Heart left ventricle (tissue), 16 donors: ENCODE measurements around the gene SH3PXD2A. TPM values are rescaled to one million over a fixed set of nuclear protein-coding genes. Genes with fewer than 3 reads are reported as not detected.

Experiments
- ATAC-seq, 4 donors: fragments of 200-7000 bp; cut with Tn5 transposase; one replicate each; pipeline ENCODE4 v1.9.1; 2020 to 2022; ENCODE audit warnings: moderate library complexity in 4 of 4, mild to moderate bottlenecking in 3 of 4, moderate number of reproducible peaks in 1 of 4
- DNase-seq, 5 donors: peaks; one replicate each; pipeline ENCODE4 v3.0.0-alpha.2; 2020
- H3K27ac ChIP-seq, 12 donors: fragments of 200-600 bp; sonication (generic) in 4 of 12; one replicate each; pipeline versions ENCODE4 v1.5.0 to v1.8.0; 2016 to 2022; ENCODE audit warnings: mild to moderate bottlenecking in 2 of 12
- H3K27me3 ChIP-seq, 9 donors: fragments of 200-600 bp; sonication (generic) in 2 of 9; one replicate each; pipeline versions ENCODE4 v1.5.1 to v1.8.0; 2016 to 2022; ENCODE audit warnings: mild to moderate bottlenecking in 3 of 9
- H3K36me3 ChIP-seq, 9 donors: fragments of 200-600 bp; sonication (generic) in 2 of 9; one replicate each; pipeline versions ENCODE4 v1.5.0 to v1.8.0; 2018 to 2022; ENCODE audit warnings: mild to moderate bottlenecking in 2 of 9
- H3K4me1 ChIP-seq, 12 donors: fragments of 200-600 bp; sonication (generic) in 4 of 12; one replicate each; pipeline versions ENCODE4 v1.5.0 to v1.8.0; 2016 to 2022; ENCODE audit warnings: mild to moderate bottlenecking in 3 of 12
- H3K4me3 ChIP-seq, 12 donors: fragments of 200-600 bp; sonication (generic) in 4 of 12; one replicate each; pipeline versions ENCODE4 v1.5.0 to v1.8.0; 2017 to 2022; ENCODE audit warnings: mild to moderate bottlenecking in 9 of 12, moderate library complexity in 4 of 12
- H3K9me3 ChIP-seq, 12 donors: fragments of 200-600 bp; sonication (generic) in 4 of 12; one replicate each; pipeline versions ENCODE4 v1.5.0 to v1.8.0; 2016 to 2022; ENCODE audit warnings: mild to moderate bottlenecking in 1 of 12
- CTCF ChIP-seq, 12 donors: fragments of 200-600 bp; sonication (generic) in 4 of 12; IDR thresholded peaks; one replicate each; pipeline versions ENCODE4 v1.5.0 to v1.8.0; 2018 to 2022; ENCODE audit warnings: antibody characterized with exemption in 12 of 12, mild to moderate bottlenecking in 5 of 12
- POLR2A ChIP-seq, 2 donors: fragments of 450-650 bp; IDR thresholded peaks; one replicate each; pipeline ENCODE4 v1.6.1; 2017; ENCODE audit warnings: antibody characterized with exemption in 2 of 2, mild to moderate bottlenecking in 2 of 2, moderate library complexity in 2 of 2
- WGBS, 4 donors: extraction: QIAGEN DNeasy Blood & Tissue Kit in 2 of 4; methylation state at CpG; one replicate each; pipeline versions ENCODE4 v1.1.5 to v1.1.7; 2013 to 2018; 5-methylcytosine and 5-hydroxymethylcytosine counted together
- intact Hi-C, 10 donors: fragments of 100-400 bp; cut with DNase I; formaldehyde crosslinking; loops; one replicate each; pipeline versions ENCODE4 v1.11.1 to v1.14.2; 2022
- polyA plus RNA-seq, 2 donors: library from polyadenylated mRNA; stranded (reverse); fragments of 200-250 nt; gene quantifications; one replicate each; pipeline ENCODE4 v1.2.3, GENCODE V29; 2013
- total RNA-seq, 9 donors: library from RNA; depleted of rRNA in 2 of 9; stranded (reverse); fragments of >200 nt in 2 of 9; fragmentation: NEBNext Ultra II Directional in 3 of 9; extraction: Animal tissue kit (Norgen Biotek cat#: 25700) in 3 of 9; gene quantifications; one replicate each; pipeline versions ENCODE4 v1.1.0 to v1.2.4, GENCODE V29; 2016 to 2023
- donor health status: ischemic (EF 13 %, LVEDD 7.1; RV severe dilation, severe dysfunction).
- donor health status: healthy with polysubstance abuse.
- donor health status: DM: no; HTN: yes; CAD: no.
- donor health status: DM: no; HTN: no; CAD: no.
- donor health status: ischemic (EF 25% LVEDD 6.9; RV normal size, moderate dysfunction).
- donor health status: ischemic (EF 25% LVEDD 5.7; RV mildly dilated, moderate dysfunction).
- donor health status: healthy.
- donor health status: DM: yes; HTN: yes; CAD: no.
- donor health status: ischemic (EF 35%, LVEDD 5.7; RV mildly dilated, moderate dysfunction).
- donor health status: nonischemic (EF 11% LVEDD 7.7; RV severe dilation, severe dysfunction).
- donor health status: DM: yes; HTN: yes; CAD: no.
- donor health status: PGD.
- donor health status: ischemic (EF 29% LVEDD 5.4; RV normal size, mild dysfunction).
- donor health status: nonischemic (EF 23%, LVEDD 6.1; RV moderate dilation, normal function).

Gene SH3PXD2A
- total and polyA plus RNA-seq, 11 donors = 11.8 to 43.4 (median 31.1) TPM

GRCh38 chr10:103681617-103682399, 173.6 kb downstream of the SH3PXD2A start:
- H3K27me3 ChIP-seq = no peaks in the 10 kb centered on the region
- WGBS, 4 donors = 90 to 94% (median 92%) methylated on average over 24 to 29 of the region's 29 CpGs

GRCh38 chr10:103680869-103681236, 174.5 kb downstream of the SH3PXD2A start:
- no peaks in the 10 kb centered on the region for H3K36me3 ChIP-seq
- H3K27ac ChIP-seq = no peak overlapping the region
- H3K4me3 ChIP-seq = no peak overlapping the region
- H3K9me3 ChIP-seq = no peaks in the 10 kb centered on the region
- no peaks in the 10 kb centered on the region for H3K27me3 ChIP-seq
- DNase-seq (no peak), ATAC-seq (no peak)
- intact Hi-C loops = loop anchor here in 1 of 10 donors (10.0 kb wide), 1 partner anchor 266 kb away; no protein-coding TSS in a partner anchor
- WGBS, 4 donors = 87 to 90% (median 88%) methylated on average over 6 of the region's 6 CpGs
- peaks cover 0 to 42% (median 28%) of the 10 kb centered on the region in 12 donors for H3K4me1 ChIP-seq
- TF ChIP-seq CTCF (IDR thresholded peaks at IDR 0.05) (no peak), POLR2A (IDR thresholded peaks at IDR 0.05) (no peak)

More at GRCh38 chr10:103681617-103682399, 173.6 kb downstream of the SH3PXD2A start:
- DNase-seq (no peak), ATAC-seq (no peak)
- Histone ChIP-seq H3K4me1 (peaks cover 0 to 38% (median 26%) of the 10 kb centered on the region in 12 donors), H3K27ac (no peak overlapping the region), H3K4me3 (no peak overlapping the region), H3K36me3 (no peaks in the 10 kb centered on the region), H3K9me3 (no peaks in the 10 kb centered on the region)
- TF ChIP-seq CTCF (IDR thresholded peaks at IDR 0.05) = no peak
- TF ChIP-seq POLR2A (IDR thresholded peaks at IDR 0.05) = no peak
- intact Hi-C loops = loop anchor here in 1 of 10 donors (2.0 to 10.0 kb wide), 2 partner anchors 81 to 267 kb away; no protein-coding TSS in a partner anchor

DNA sequence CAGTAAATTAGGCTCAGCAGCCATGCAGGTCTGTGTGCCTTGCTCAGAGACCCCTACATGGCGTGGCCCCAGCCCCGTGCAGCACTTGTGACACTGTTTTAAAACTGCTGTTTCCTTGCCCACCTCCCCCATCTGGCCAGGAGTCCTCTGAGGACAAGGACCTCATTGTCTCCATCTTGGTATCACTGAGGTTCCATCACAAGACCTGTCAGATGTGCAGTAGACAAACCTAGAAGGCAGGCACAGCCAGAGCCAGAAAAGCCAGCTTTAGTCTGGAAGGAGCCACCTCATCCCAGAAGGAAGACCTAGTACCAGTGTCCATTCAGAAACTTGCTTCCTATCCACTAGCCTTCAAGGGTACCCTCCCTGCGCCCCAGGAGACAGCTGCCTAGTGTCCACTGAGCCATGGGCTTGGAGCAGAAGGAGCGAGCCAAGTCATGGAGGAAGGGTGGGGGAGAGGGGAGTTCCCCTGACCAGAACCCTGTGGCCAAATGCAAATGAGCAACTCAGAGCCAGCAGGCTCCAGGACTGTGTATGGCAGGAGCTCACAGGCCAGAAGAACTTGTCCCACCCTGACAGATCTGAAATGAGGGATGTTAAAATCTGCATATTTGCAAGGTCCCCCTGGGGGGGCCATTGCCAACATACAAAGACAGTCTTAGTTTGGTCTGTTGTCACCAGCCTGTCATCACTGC, 176.1 kb downstream of the SH3PXD2A start:
- Histone ChIP-seq H3K36me3 (no peaks in the 10 kb centered on the region), H3K27me3 (no peaks in the 10 kb centered on the region), H3K4me3 (no peak overlapping the region), H3K27ac (peak overlapping the region in 8 of 12 donors; percentile 68 to 89 (median 80)), H3K9me3 (no peaks in the 10 kb centered on the region), H3K4me1 (peaks cover 0 to 44% (median 28%) of the 10 kb centered on the region in 12 donors)
- DNase-seq (no peak), ATAC-seq (peak in 1 of 4 donors; percentile 2)
- intact Hi-C loops = loop anchor here in 1 of 10 donors (5.0 kb wide), 1 partner anchor 67 kb away; no protein-coding TSS in a partner anchor
- no peak for TF ChIP-seq POLR2A (IDR thresholded peaks at IDR 0.05)
- TF ChIP-seq CTCF (IDR thresholded peaks at IDR 0.05) = no peak
- 74 to 88% (median 85%) methylated on average over 4 of the region's 4 CpGs for WGBS, 4 donors

- no peaks in the 10 kb centered on the region for H3K27me3 ChIP-seq
- H3K4me1 ChIP-seq = peaks cover 0 to 44% (median 28%) of the 10 kb centered on the region in 12 donors
- no peaks in the 10 kb centered on the region for H3K36me3 ChIP-seq
- 20 to 46% (median 28%) methylated on average over 6 to 12 of the region's 12 CpGs for WGBS, 4 donors
- no peak for TF ChIP-seq CTCF (IDR thresholded peaks at IDR 0.05)
- no peak for TF ChIP-seq POLR2A (IDR thresholded peaks at IDR 0.05)
- ATAC-seq (peak; percentile 78 to 92 (median 83)), DNase-seq (peak; percentile 86 to 92 (median 91))
- intact Hi-C loops = loop anchor here in 1 of 10 donors (5.0 kb wide), 1 partner anchor 66 kb away; no protein-coding TSS in a partner anchor
- H3K9me3 ChIP-seq = no peaks in the 10 kb centered on the region
- H3K27ac ChIP-seq = peak overlapping the region; percentile 11 to 89 (median 78)
- peak overlapping the region in 9 of 12 donors; percentile 21 to 49 (median 34) for H3K4me3 ChIP-seq
Measured at GRCh38 chr10:103678178-103678526, 177.2 kb downstream of the SH3PXD2A start.
